Glutamatergic neuron (in vitro differentiated cells): ENCODE data around the gene ATP5PB. TPM values are rescaled to one million over a fixed set of nuclear protein-coding genes. Genes with fewer than 3 reads are reported as not detected.

Experiments
- DNase-seq: peaks from one replicate; pipeline ENCODE4 v3.0.0; 2022
- H3K27ac Mint-ChIP-seq: one replicate; pipeline ENCODE4 v1.8.0; 2020; ENCODE audit warnings: mild to moderate bottlenecking, mixed read lengths, inconsistent platforms; ENCODE audit not compliant: unreplicated experiment
- H3K27me3 Mint-ChIP-seq: one replicate; pipeline ENCODE4 v1.8.0; 2020; ENCODE audit warnings: mild to moderate bottlenecking, moderate library complexity, mixed read lengths, inconsistent platforms; ENCODE audit not compliant: unreplicated experiment
- H3K36me3 Mint-ChIP-seq: one replicate; pipeline ENCODE4 v1.8.0; 2020; ENCODE audit warnings: mild to moderate bottlenecking, mixed read lengths, inconsistent platforms; ENCODE audit not compliant: unreplicated experiment
- H3K4me1 Mint-ChIP-seq: one replicate; pipeline ENCODE4 v1.8.0; 2020; ENCODE audit warnings: mild to moderate bottlenecking, low read depth, mixed read lengths, inconsistent platforms; ENCODE audit not compliant: unreplicated experiment
- H3K4me3 Mint-ChIP-seq: one replicate; pipeline ENCODE4 v1.8.0; 2020; ENCODE audit warnings: mild to moderate bottlenecking, mixed read lengths, inconsistent platforms; ENCODE audit not compliant: unreplicated experiment
- H3K9me3 Mint-ChIP-seq: one replicate; pipeline ENCODE4 v1.8.0; 2020; ENCODE audit warnings: mild to moderate bottlenecking, moderate library complexity, mixed read lengths, inconsistent platforms; ENCODE audit not compliant: unreplicated experiment
- total RNA-seq: library from RNA; stranded (reverse); fragmentation: NEBNext Ultra II Directional; extraction: Animal tissue kit (Norgen Biotek cat#: 25700); gene quantifications from one replicate; pipeline ENCODE4 v1.2.1, GENCODE V29; 2021; ENCODE audit not compliant: unreplicated experiment
- TF ChIP-seq, protein P1 (sequence below): fragments of 200-600 bp; sonication (generic); IDR thresholded peaks from one replicate; pipeline ENCODE4 v1.5.0; 2021; ENCODE audit not compliant: partially characterized antibody, unreplicated experiment

Gene ATP5PB
- total RNA-seq, 1 donor from 2014 or later, result 272 TPM

DNA sequence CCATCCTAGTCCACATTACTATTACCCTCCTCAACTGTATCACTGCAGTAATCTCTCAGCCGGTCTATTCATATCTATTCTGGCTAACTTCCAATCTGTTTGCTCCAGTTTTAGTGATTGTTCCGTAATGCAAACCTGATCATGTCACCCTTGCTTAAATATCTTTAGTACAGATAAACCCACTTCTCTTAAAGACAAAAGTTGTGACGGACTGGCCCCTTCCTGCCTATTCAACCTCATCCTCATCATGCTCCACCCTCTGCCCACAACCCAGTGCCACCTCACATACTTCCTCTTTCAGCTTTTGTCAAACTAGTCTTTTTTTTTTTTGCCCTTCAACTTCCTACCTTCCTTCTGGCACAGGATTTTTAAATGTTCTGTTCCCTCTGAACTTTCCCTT is 21.7 kb downstream of the ATP5PB start:
- Mint-ChIP-seq H3K27me3 (peaks cover 2% of the 10 kb centered on the region), H3K36me3 (no peaks in the 10 kb centered on the region)

DNA sequence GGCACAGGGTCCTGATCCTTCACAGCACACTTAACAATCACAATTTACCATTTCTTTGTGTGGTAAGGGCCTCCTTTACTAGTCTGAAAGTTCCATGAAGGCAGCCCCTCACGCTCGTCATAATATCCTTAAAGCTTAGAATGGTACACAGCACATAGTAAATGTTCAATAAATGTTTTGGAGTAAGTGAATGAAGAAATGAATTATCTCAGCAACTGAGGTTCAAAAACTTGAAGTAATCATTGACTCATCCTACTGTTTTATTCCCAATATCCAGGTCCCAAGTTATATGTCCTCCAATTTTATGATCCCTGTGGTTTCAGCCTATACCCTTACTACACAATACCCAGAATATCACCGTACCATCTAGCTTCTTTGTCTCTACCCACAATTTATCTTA is 22.3 kb downstream of the ATP5PB start:
- Mint-ChIP-seq H3K9me3 (no peaks in the 10 kb centered on the region), H3K27me3 (peaks cover 2% of the 10 kb centered on the region), H3K4me3 (no peak overlapping the region), H3K4me1 (peaks cover 8% of the 10 kb centered on the region), H3K36me3 (no peaks in the 10 kb centered on the region), H3K27ac (no peak overlapping the region)
- no peak for DNase-seq
- TF ChIP-seq, protein P1, sequence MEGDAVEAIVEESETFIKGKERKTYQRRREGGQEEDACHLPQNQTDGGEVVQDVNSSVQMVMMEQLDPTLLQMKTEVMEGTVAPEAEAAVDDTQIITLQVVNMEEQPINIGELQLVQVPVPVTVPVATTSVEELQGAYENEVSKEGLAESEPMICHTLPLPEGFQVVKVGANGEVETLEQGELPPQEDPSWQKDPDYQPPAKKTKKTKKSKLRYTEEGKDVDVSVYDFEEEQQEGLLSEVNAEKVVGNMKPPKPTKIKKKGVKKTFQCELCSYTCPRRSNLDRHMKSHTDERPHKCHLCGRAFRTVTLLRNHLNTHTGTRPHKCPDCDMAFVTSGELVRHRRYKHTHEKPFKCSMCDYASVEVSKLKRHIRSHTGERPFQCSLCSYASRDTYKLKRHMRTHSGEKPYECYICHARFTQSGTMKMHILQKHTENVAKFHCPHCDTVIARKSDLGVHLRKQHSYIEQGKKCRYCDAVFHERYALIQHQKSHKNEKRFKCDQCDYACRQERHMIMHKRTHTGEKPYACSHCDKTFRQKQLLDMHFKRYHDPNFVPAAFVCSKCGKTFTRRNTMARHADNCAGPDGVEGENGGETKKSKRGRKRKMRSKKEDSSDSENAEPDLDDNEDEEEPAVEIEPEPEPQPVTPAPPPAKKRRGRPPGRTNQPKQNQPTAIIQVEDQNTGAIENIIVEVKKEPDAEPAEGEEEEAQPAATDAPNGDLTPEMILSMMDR, result no peak

More for the DNA sequence above, 21.7 kb downstream of the ATP5PB start:
- Mint-ChIP-seq H3K9me3 (no peaks in the 10 kb centered on the region), H3K4me3 (no peak overlapping the region), H3K27ac (no peak overlapping the region), H3K4me1 (peaks cover 3% of the 10 kb centered on the region)
- no peak for DNase-seq
- TF ChIP-seq, protein P1, result no peak

DNA sequence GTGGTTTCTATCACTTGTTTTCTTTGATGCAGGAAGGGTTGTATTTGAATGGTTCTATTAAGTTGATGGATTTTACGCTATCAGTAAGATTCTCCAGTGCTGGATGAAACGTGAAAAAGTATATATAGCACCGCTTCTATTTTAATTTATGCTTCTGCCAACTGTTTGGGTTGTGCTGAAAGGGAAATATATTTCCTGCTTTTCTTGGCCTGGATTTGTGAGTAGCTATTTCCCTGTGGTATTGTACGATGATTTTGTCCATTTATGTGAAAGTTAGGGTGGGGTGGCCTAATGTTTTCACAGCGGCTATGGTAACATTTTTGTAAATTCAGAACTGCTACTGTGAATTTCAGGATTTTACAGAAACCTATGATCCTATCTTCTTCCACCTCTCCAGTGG is 24.8 kb downstream of the ATP5PB start:
- Mint-ChIP-seq H3K27me3 (peaks cover 2% of the 10 kb centered on the region), H3K4me1 (peaks cover 17% of the 10 kb centered on the region), H3K9me3 (no peaks in the 10 kb centered on the region), H3K27ac (no peak overlapping the region), H3K4me3 (no peak overlapping the region), H3K36me3 (no peaks in the 10 kb centered on the region)
- DNase-seq, result no peak
- TF ChIP-seq, protein P1, result no peak

DNA sequence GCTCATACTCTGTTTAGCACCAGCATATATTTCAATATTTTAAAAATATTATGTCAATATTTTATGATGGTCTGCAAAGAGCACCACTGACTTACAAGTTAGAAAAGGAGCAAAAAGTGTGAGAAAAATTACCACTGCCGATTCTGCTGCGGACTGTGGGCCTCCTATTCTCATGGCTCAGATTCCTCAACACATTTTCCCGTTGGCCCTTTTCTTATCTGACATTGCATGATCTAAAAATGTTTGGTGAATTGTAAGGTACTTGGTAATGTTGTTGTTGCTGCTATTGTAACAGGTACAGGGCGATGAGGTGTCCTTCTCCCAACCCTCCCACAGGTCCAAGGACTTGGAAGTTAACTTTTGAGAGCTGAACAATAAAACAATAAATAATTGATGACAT is 25.3 kb downstream of the ATP5PB start:
- Mint-ChIP-seq H3K4me1 (peaks cover 17% of the 10 kb centered on the region), H3K36me3 (no peaks in the 10 kb centered on the region), H3K27ac (no peak overlapping the region), H3K9me3 (no peaks in the 10 kb centered on the region), H3K27me3 (peaks cover 2% of the 10 kb centered on the region), H3K4me3 (no peak overlapping the region)
- no peak for DNase-seq
- TF ChIP-seq, protein P1, result no peak

DNA sequence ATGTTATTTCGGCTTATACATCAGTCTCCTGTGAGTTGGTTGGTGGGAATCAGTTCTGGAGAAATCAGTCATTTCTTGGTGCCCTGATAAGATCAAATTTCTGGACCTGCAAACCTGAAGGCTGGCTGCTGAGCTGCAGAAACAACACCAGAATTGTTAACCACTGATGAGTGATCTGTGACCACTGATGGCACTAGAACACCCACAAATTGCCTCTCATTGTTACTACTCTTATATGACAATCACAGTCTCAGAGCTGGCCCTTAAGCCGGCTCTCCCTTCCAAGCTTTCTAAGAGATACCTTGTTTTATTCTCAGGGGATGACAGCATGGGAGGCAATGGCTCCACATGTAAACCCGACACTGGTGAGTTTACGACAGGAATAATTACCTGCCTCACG is 26.4 kb downstream of the ATP5PB start:
- H3K4me3 Mint-ChIP-seq, result no peak overlapping the region
- TF ChIP-seq, protein P1, result no peak
- peaks cover 2% of the 10 kb centered on the region for H3K27me3 Mint-ChIP-seq
- DNase-seq, result no peak
- H3K27ac Mint-ChIP-seq, result no peak overlapping the region
- H3K36me3 Mint-ChIP-seq, result no peaks in the 10 kb centered on the region
- no peaks in the 10 kb centered on the region for H3K9me3 Mint-ChIP-seq
- H3K4me1 Mint-ChIP-seq, result peaks cover 17% of the 10 kb centered on the region
